MM.1S (cell line): ENCODE data around the gene ALDH3A1.

Experiments used
- DNase-seq: peaks from one replicate; pipeline ENCODE4 v3.0.0-alpha.2; 2015
- H2AFZ ChIP-seq: fragments of 300-600 bp; sonication (generic); 2 replicates; pipeline ENCODE4 v1.6.0; 2016; ENCODE audit warnings: antibody characterized with exemption, low read length
- H3F3A ChIP-seq: fragments of 300-600 bp; sonication (generic); 2 replicates; pipeline ENCODE4 v1.6.1; 2016; ENCODE audit warnings: mild to moderate bottlenecking, antibody characterized with exemption, low read length, moderate library complexity, mixed read lengths; ENCODE audit not compliant: insufficient read depth
- H3K27ac ChIP-seq: fragments of 300-600 bp; sonication (generic); 2 replicates; pipeline ENCODE4 v1.5.1; 2016; ENCODE audit warnings: mild to moderate bottlenecking, low read length
- H3K27me3 ChIP-seq: fragments of 300-600 bp; sonication (generic); replicated peaks from 2 replicates; pipeline ENCODE4 v1.6.0; 2016; ENCODE audit warnings: low read length; ENCODE audit not compliant: insufficient read depth
- H3K36me3 ChIP-seq: fragments of 300-600 bp; sonication (generic); replicated peaks from 2 replicates; pipeline ENCODE4 v1.6.1; 2016; ENCODE audit warnings: mild to moderate bottlenecking, low read length, mixed read lengths; ENCODE audit not compliant: insufficient read depth
- H3K4me1 ChIP-seq: fragments of 300-600 bp; sonication (generic); 2 replicates; pipeline ENCODE4 v1.6.1; 2016; ENCODE audit warnings: low read length, mixed read lengths
- H3K4me2 ChIP-seq: fragments of 300-600 bp; sonication (generic); 2 replicates; pipeline ENCODE4 v1.6.0; 2016; ENCODE audit warnings: low read depth, low read length
- H3K4me3 ChIP-seq: fragments of 300-600 bp; sonication (generic); 2 replicates; pipeline ENCODE4 v1.5.1; 2016; ENCODE audit warnings: low read length, mixed read lengths
- H3K79me2 ChIP-seq: fragments of 300-600 bp; sonication (generic); 2 replicates; pipeline ENCODE4 v1.6.1; 2016; ENCODE audit warnings: mixed run types, low read length, mixed read lengths
- H3K9ac ChIP-seq: fragments of 300-600 bp; sonication (generic); 2 replicates; pipeline ENCODE4 v1.6.1; 2016; ENCODE audit warnings: low read length, mixed read lengths
- H3K9me2 ChIP-seq: fragments of 300-600 bp; sonication (generic); replicated peaks from 2 replicates; pipeline ENCODE4 v1.6.1; 2016; ENCODE audit warnings: mild to moderate bottlenecking, low read length, mixed read lengths; ENCODE audit not compliant: insufficient read depth
- H3K9me3 ChIP-seq: fragments of 300-600 bp; sonication (generic); replicated peaks from 2 replicates; pipeline ENCODE4 v1.6.1; 2016; ENCODE audit warnings: mild to moderate bottlenecking, low read length, mixed read lengths; ENCODE audit not compliant: insufficient read depth
- H4K20me1 ChIP-seq: fragments of 300-600 bp; sonication (generic); 2 replicates; pipeline ENCODE4 v1.6.1; 2016; ENCODE audit warnings: mild to moderate bottlenecking, low read length, moderate library complexity, mixed read lengths; ENCODE audit not compliant: insufficient read depth
- EZH2 ChIP-seq: fragments of 300-600 bp; sonication (generic); optimal IDR thresholded peaks from 2 replicates; pipeline ENCODE3; 2017; ENCODE audit warnings: low read depth, mild to moderate bottlenecking, antibody characterized with exemption, low read length, mixed read lengths
- EZH2phosphoT487 ChIP-seq: fragments of 300-600 bp; sonication (generic); IDR thresholded peaks from 2 replicates; pipeline ENCODE4 v1.6.1; 2018; ENCODE audit warnings: antibody characterized with exemption, low read length
- TF ChIP-seq, protein P1 (sequence below): fragments of 300-600 bp; sonication (generic); IDR thresholded peaks from 2 replicates; pipeline ENCODE4 v1.5.1; 2016; ENCODE audit warnings: antibody characterized with exemption, low read length, mixed read lengths

The ALDH3A1 gene

DNA sequence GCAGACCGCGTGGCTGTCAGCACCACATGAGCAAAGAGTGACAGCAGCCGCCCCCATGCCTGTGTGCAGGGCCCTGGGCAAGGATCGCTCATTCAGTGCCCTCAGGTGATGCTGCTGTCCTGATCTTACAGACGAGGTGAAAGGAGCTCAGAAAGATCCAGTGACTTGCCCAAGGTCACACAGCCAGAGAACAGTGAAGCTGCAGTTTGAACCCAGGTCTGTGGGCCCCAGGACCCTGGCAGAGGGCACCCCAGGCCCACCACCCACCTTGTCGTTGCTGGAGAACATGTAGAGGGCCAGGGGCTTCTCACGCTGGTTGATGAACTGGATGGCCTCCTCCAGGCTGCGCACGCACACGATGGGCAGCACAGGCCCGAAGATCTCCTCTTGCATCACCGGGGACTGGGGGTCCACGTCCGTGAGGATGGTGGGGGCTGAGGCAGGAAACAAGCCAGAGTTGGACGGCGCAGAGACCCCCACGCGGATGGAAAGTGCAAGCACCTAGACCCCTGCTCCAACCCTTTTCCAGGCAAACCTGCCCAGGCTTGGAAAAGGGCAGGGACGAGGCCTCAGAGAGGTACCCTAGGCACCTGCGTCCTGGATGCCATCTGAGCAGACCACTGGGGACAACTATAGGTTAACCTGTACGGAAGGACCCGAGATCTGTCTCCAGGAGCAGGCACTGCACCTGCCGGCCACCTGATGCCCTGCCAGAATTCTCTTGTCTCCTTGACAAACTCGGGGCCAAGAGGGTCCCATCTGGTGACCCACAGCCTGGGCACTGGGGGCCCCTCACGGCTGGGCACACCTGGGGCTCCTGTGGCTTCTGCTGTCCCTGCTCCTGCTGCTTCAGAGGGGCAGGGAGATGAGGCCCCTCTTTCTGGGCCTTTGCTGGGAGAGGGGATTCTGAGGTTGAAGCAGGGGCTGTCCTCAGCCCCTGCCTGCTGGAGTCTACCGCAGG is 8.6 kb downstream of the ALDH3A1 start:
- Histone ChIP-seq H3K4me3 (no peak overlapping the region), H3K9ac (no peak overlapping the region)

DNA sequence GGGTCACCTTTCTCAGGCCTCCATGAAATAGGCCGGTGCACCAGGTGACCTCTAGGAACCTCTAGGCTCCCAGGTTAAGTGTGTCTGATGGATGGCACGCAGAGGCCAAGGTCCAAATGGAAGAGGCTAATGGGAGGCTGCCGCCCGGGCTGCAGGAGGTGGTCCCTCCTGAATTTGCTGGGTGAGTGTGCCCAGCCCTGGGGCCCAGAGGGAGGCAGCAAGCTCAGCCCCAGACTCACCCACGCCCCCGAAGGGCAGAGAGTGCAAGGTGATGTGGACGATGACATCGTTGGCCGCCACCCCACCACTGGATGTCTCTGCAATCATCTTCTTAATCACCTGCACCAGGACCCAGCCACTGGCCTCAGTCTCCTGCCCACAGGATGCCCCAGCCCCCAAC is 9.3 kb downstream of the ALDH3A1 start:
- Histone ChIP-seq H3K36me3 (no peaks in the 10 kb centered on the region), H3K4me2 (no peak overlapping the region), H3K27ac (no peak overlapping the region), H3K9ac (no peak overlapping the region), H3K4me3 (no peak overlapping the region), H3K4me1 (no peaks in the 10 kb centered on the region), H3K9me3 (no peaks in the 10 kb centered on the region), H3K79me2 (no peaks in the 10 kb centered on the region), H3K27me3 (peaks cover 23% of the 10 kb centered on the region), H2AFZ (no peak overlapping the region), H4K20me1 (no peaks in the 10 kb centered on the region), H3K9me2 (no peaks in the 10 kb centered on the region), H3F3A (no peaks in the 10 kb centered on the region)
- DNase-seq: no peak
- TF ChIP-seq EZH2 (no peak), EZH2phosphoT487 (no peak)

More for the DNA sequence above, 8.6 kb downstream of the ALDH3A1 start:
- Histone ChIP-seq H3K79me2 (no peaks in the 10 kb centered on the region), H3F3A (no peaks in the 10 kb centered on the region), H3K4me2 (no peak overlapping the region), H3K4me1 (no peaks in the 10 kb centered on the region), H2AFZ (no peak overlapping the region), H3K27ac (no peak overlapping the region), H3K9me2 (no peaks in the 10 kb centered on the region), H3K9me3 (no peaks in the 10 kb centered on the region), H3K27me3 (peaks cover 23% of the 10 kb centered on the region), H4K20me1 (no peaks in the 10 kb centered on the region), H3K36me3 (no peaks in the 10 kb centered on the region)
- no peak for DNase-seq
- TF ChIP-seq, protein P1, sequence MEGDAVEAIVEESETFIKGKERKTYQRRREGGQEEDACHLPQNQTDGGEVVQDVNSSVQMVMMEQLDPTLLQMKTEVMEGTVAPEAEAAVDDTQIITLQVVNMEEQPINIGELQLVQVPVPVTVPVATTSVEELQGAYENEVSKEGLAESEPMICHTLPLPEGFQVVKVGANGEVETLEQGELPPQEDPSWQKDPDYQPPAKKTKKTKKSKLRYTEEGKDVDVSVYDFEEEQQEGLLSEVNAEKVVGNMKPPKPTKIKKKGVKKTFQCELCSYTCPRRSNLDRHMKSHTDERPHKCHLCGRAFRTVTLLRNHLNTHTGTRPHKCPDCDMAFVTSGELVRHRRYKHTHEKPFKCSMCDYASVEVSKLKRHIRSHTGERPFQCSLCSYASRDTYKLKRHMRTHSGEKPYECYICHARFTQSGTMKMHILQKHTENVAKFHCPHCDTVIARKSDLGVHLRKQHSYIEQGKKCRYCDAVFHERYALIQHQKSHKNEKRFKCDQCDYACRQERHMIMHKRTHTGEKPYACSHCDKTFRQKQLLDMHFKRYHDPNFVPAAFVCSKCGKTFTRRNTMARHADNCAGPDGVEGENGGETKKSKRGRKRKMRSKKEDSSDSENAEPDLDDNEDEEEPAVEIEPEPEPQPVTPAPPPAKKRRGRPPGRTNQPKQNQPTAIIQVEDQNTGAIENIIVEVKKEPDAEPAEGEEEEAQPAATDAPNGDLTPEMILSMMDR: no peak
- no peak for TF ChIP-seq EZH2phosphoT487
- no peak for TF ChIP-seq EZH2

DNA sequence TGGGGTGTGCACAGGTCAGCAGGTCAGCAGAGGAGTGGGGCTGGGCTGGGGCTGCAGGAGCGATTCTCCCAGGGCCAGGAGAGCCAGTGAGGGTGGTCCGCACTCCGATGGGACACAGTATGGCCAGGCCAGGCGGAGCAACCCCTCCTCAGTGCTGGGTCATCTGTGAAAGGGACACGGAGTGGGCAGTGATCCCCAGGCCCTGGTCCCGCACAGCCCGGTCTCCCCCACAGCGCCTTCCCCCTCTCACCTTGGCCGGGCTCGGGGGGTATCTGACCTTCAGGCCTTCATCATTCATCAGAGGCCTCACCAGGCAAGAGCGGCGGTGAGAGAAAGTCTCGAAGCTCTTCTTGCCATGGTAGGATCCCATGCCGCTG is 10.0 kb downstream of the ALDH3A1 start:
- H3K9me2 ChIP-seq: no peaks in the 10 kb centered on the region
- no peak overlapping the region for H3K4me2 ChIP-seq
- H3K36me3 ChIP-seq: no peaks in the 10 kb centered on the region
- H3K79me2 ChIP-seq: no peaks in the 10 kb centered on the region
- H4K20me1 ChIP-seq: no peaks in the 10 kb centered on the region
- no peak for DNase-seq
- H3K9me3 ChIP-seq: no peaks in the 10 kb centered on the region
- H3K4me3 ChIP-seq: no peak overlapping the region
- no peaks in the 10 kb centered on the region for H3K4me1 ChIP-seq
- no peak overlapping the region for H2AFZ ChIP-seq
- H3K9ac ChIP-seq: no peak overlapping the region
- no peaks in the 10 kb centered on the region for H3F3A ChIP-seq
- peaks cover 23% of the 10 kb centered on the region for H3K27me3 ChIP-seq
- no peak for TF ChIP-seq EZH2phosphoT487
- no peak for TF ChIP-seq EZH2
- TF ChIP-seq, protein P1: no peak
- H3K27ac ChIP-seq: no peak overlapping the region
